ENCODE measurements around the gene PAQR4. TPM values are rescaled to one million over a fixed set of nuclear protein-coding genes. Genes with fewer than 3 reads are reported as not detected.

The PAQR4 gene
- total and polyA plus RNA-seq, 2 donors from 2014 or later, result 3.5 to 5.9 TPM

DNA sequence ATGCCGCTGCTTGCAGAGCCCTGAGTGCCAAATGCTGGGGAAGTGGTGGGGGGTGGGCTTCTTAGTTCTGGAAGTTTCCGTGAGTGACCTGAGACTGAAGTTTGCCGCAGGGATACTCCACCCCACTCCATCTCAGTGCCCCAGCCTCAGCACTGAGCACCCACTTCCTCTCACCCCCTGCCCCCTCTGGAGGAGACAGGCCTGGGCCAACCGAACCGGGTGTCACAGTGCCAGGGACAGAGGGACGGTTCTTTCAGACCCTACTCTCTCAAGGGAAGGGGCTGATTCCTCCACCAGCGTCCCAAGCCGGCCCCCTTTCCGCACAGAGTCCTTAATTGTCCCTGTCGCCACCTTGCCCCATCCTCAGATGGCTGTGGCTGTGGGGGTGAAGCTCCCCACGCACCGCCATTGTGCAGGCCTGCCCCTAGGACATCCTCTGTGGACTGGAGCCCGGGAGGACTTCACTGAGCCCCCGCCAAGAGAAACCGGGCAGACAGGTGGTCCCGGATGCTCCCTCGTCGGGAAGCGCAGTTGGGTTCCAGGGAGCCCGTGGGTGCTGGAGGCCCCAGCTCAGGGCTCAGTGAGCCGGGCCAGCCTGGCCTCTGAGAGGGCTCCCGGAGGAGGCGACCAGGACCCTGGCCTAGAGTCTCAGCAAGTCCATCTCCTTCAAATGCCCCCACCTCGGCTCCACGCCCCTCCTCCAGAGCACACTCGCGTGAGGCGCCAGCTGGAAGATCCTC lies 6.6 kb upstream of the PAQR4 start:
- no peak overlapping the region for H3K9ac ChIP-seq (ENCODE audit: low read length in 3 of 3)
- intact Hi-C loops (cut with DNase I), result no loop called here
- no peak overlapping the region for H3K27ac ChIP-seq (ENCODE audit: low read depth in 2 of 2, low read length in 2 of 2)
- peaks cover 9% of the 10 kb centered on the region for H3K27me3 ChIP-seq (ENCODE audit: control insufficient read depth, insufficient read depth, low read length)
- TF ChIP-seq, protein P1, sequence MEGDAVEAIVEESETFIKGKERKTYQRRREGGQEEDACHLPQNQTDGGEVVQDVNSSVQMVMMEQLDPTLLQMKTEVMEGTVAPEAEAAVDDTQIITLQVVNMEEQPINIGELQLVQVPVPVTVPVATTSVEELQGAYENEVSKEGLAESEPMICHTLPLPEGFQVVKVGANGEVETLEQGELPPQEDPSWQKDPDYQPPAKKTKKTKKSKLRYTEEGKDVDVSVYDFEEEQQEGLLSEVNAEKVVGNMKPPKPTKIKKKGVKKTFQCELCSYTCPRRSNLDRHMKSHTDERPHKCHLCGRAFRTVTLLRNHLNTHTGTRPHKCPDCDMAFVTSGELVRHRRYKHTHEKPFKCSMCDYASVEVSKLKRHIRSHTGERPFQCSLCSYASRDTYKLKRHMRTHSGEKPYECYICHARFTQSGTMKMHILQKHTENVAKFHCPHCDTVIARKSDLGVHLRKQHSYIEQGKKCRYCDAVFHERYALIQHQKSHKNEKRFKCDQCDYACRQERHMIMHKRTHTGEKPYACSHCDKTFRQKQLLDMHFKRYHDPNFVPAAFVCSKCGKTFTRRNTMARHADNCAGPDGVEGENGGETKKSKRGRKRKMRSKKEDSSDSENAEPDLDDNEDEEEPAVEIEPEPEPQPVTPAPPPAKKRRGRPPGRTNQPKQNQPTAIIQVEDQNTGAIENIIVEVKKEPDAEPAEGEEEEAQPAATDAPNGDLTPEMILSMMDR (IDR thresholded peaks at IDR 0.05; ENCODE audit: borderline replicate concordance, extremely low read depth, insufficient read depth), result no peak
- DNase-seq (peak in 1 of 5 donors; percentile 69), FAIRE-seq (no peak)
- H3K4me3 ChIP-seq (ENCODE audit: low read length in 3 of 3), result no peak overlapping the region
- H3K9me3 ChIP-seq (ENCODE audit: control insufficient read depth in 2 of 3, insufficient read depth in 1 of 3, low read length in 3 of 3), result no peaks in the 10 kb centered on the region
- no peaks in the 10 kb centered on the region for H3K36me3 ChIP-seq (ENCODE audit: control insufficient read depth in 2 of 3, insufficient read depth in 3 of 3, low read length in 3 of 3)
- H3K4me1 ChIP-seq (ENCODE audit: control insufficient read depth in 2 of 3, insufficient read depth in 2 of 3, low read depth in 1 of 3, low read length in 3 of 3), result peaks cover 0 to 11% (median 0%) of the 10 kb centered on the region in 3 donors

DNA sequence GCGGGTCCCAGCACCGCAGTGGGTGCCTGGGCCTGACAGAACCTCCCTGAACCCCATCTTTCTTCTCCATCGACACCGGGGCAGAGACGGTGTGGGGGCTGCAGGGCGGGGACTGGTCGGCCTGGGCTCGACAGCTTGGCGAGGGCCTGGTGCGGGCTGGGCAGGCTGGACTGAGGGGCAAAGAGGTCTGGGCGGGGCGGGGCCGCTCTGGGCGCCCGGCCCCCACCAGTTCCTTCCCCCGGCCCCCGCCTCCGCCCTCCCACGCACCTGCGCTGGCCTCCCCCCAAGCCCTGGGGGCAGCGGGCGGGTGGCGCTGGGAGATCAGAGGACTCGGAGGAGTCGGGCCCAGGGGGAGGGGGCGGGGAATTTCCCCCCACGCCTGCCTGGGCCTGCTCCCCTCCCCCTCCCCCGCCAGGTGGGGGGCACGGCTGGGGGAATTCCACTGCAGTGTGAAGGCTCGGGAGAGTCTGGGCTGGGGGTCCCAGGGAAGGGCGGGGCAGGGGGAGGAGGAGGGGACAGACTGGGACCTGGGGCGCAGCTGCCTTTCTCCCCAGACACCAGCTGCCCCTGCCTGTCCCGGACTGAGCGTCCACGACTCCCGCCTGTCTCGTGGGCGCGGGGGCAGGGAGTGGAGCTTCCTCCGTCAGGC lies 6.0 kb upstream of the PAQR4 start:
- H3K9ac ChIP-seq (ENCODE audit: low read length in 3 of 3), result no peak overlapping the region
- FAIRE-seq, result no peak
- H3K4me3 ChIP-seq (ENCODE audit: low read length in 3 of 3), result no peak overlapping the region

DNA sequence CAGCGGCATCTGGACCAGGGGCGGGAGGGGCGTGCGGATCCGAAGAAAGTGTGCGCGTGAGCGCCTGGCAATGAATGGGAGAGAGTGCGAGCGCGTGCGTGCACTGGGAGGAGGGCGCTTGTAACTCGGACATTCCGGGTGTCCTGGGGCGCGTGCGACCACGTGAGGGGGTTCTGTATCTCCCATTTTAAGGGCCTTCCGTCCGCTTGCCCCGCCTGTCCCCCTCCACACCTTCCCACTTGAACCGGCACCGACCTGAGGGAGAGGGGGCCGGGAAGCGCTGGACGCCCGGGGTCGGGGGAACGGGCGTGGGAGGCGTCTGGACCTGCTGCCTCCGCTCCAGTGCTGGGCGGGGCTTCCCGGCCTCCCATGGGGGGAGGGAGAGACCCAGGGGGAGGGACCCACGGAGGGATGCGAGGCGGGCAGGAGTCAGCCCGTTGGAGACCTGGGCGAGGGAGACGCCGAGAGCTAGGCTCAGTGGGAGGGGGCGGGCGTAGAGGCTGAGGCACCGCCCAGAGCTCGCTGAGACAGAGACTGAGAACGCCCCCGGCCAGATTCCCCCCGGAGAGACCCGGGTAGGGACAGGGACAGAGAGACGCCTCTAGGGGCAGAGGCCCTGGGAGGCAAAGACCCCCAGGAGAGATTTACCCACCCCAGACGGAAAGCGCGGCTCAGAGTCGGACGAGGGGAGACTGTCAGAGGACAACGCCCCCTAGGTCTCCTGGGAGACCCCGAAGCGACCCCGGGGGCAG lies 5.2 kb upstream of the PAQR4 start, which contains the start of gene KREMEN2:
Gene KREMEN2 (plus strand): TSS at position 553 of the 752 bp plus-strand sequence. CDS start 246 bp downstream, outside the sequence.
- Histone ChIP-seq H3K9ac (ENCODE audit: low read length in 3 of 3) (no peak within 1 kb of the TSS), H3K4me1 (ENCODE audit: control insufficient read depth in 2 of 3, insufficient read depth in 2 of 3, low read depth in 1 of 3, low read length in 3 of 3) (peaks cover 0 to 14% (median 0%) of the 10 kb centered on the region in 3 donors), H3K27ac (ENCODE audit: low read depth in 2 of 2, low read length in 2 of 2) (no peak within 1 kb of the TSS), H3K9me3 (ENCODE audit: control insufficient read depth in 2 of 3, insufficient read depth in 1 of 3, low read length in 3 of 3) (no peaks in the 10 kb centered on the region), H3K4me3 (ENCODE audit: low read length in 3 of 3) (no peak within 1 kb of the TSS), H3K27me3 (ENCODE audit: control insufficient read depth, insufficient read depth, low read length) (peaks cover 15% of the 10 kb centered on the region), H3K36me3 (ENCODE audit: control insufficient read depth in 2 of 3, insufficient read depth in 3 of 3, low read length in 3 of 3) (no peaks in the 10 kb centered on the region)
- intact Hi-C loops (cut with DNase I), result no loop called here
- FAIRE-seq, result no peak
- peak in 4 of 5 donors; percentile 66 to 91 (median 78) for DNase-seq
- TF ChIP-seq, protein P1 (IDR thresholded peaks at IDR 0.05; ENCODE audit: borderline replicate concordance, extremely low read depth, insufficient read depth), result no peak

More for the DNA sequence above, 6.0 kb upstream of the PAQR4 start:
- DNase-seq, result peak in 4 of 5 donors; percentile 48 to 84 (median 70)
- H3K36me3 ChIP-seq (ENCODE audit: control insufficient read depth in 2 of 3, insufficient read depth in 3 of 3, low read length in 3 of 3), result no peaks in the 10 kb centered on the region
- intact Hi-C loops (cut with DNase I), result no loop called here
- H3K27ac ChIP-seq (ENCODE audit: low read depth in 2 of 2, low read length in 2 of 2), result no peak overlapping the region
- TF ChIP-seq, protein P1 (IDR thresholded peaks at IDR 0.05; ENCODE audit: borderline replicate concordance, extremely low read depth, insufficient read depth), result no peak
- H3K27me3 ChIP-seq (ENCODE audit: control insufficient read depth, insufficient read depth, low read length), result peaks cover 15% of the 10 kb centered on the region
- H3K4me1 ChIP-seq (ENCODE audit: control insufficient read depth in 2 of 3, insufficient read depth in 2 of 3, low read depth in 1 of 3, low read length in 3 of 3), result peaks cover 0 to 11% (median 0%) of the 10 kb centered on the region in 3 donors
- H3K9me3 ChIP-seq (ENCODE audit: control insufficient read depth in 2 of 3, insufficient read depth in 1 of 3, low read length in 3 of 3), result no peaks in the 10 kb centered on the region
